Activated CD4-positive, CD25-positive, alpha-beta regulatory T cell treated with anti-CD3 and anti-CD28 coated beads, Interleukin-2, amount 50 U/mL, for 24 hours (primary cell): ENCODE measurements around the gene FBXO10.

ENCODE experiments used
- ATAC-seq, 2 donors: fragments of 150-1000 bp; cut with Tn5 transposase; one replicate each; pipeline ENCODE4 v1.10.0; 2021; ENCODE audit warnings: mild to moderate bottlenecking in 1 of 2, moderate library complexity in 1 of 2

FBXO10 gene

GRCh38 chr9:37592108-37592951 is 16.1 kb upstream of the FBXO10 start, which contains the start of gene TOMM5:
Gene TOMM5 (minus strand): TSS chr9:37592597. CDS start chr9:37592532, 65 bp downstream.
- ATAC-seq: peak; percentile 98 to 99

- no peak for ATAC-seq
Observed at GRCh38 chr9:37587521-37587920, 11.3 kb upstream of the FBXO10 start.

- no peak for ATAC-seq
Observed at GRCh38 chr9:37583522-37584121, 7.4 kb upstream of the FBXO10 start.

- ATAC-seq: peak in 1 of 2 donors; percentile 48
Observed at GRCh38 chr9:37582548-37583157, 6.5 kb upstream of the FBXO10 start.

GRCh38 chr9:37575511-37575914 is 667 bp downstream of the FBXO10 start:
- ATAC-seq: no peak

GRCh38 chr9:37575001-37575400 is 1.2 kb downstream of the FBXO10 start:
- no peak for ATAC-seq

- no peak for ATAC-seq
Observed at GRCh38 chr9:37574241-37574721, 1.9 kb downstream of the FBXO10 start.

GRCh38 chr9:37571282-37571681 is 4.9 kb downstream of the FBXO10 start:
- ATAC-seq: no peak

GRCh38 chr9:37566716-37567115 is 9.5 kb downstream of the FBXO10 start:
- ATAC-seq: no peak

- no peak for ATAC-seq
Observed at GRCh38 chr9:37565661-37566618, 10.2 kb downstream of the FBXO10 start.

GRCh38 chr9:37564916-37565315 is 11.3 kb downstream of the FBXO10 start:
- no peak for ATAC-seq

GRCh38 chr9:37563806-37564513 is 12.2 kb downstream of the FBXO10 start:
- no peak for ATAC-seq

GRCh38 chr9:37562826-37563225 is 13.4 kb downstream of the FBXO10 start:
- no peak for ATAC-seq

GRCh38 chr9:37561682-37562081 is 14.5 kb downstream of the FBXO10 start:
- no peak for ATAC-seq

GRCh38 chr9:37559855-37560592 is 16.2 kb downstream of the FBXO10 start:
- ATAC-seq: no peak

- no peak for ATAC-seq
Observed at GRCh38 chr9:37559125-37559524, 17.1 kb downstream of the FBXO10 start.

- no peak for ATAC-seq
Observed at GRCh38 chr9:37555786-37556185, 20.4 kb downstream of the FBXO10 start.

GRCh38 chr9:37554318-37554717 is 21.9 kb downstream of the FBXO10 start:
- ATAC-seq: no peak

GRCh38 chr9:37551888-37552287 is 24.3 kb downstream of the FBXO10 start:
- no peak for ATAC-seq

- no peak for ATAC-seq
Observed at GRCh38 chr9:37551468-37551867, 24.7 kb downstream of the FBXO10 start.

GRCh38 chr9:37550781-37551180 is 25.4 kb downstream of the FBXO10 start:
- ATAC-seq: no peak
